Trophoblast cell (in vitro differentiated cells and primary cell): Measurements from ENCODE around the gene INVS.

Source experiments
- DNase-seq, 2 donors: peaks; one replicate each; pipeline ENCODE4 v3.0.0-alpha.2; 2016
- H2AFZ ChIP-seq: 2 replicates; pipeline ENCODE4 v1.6.1; 2013; ENCODE audit warnings: low read length, moderate library complexity, mild to moderate bottlenecking; ENCODE audit not compliant: insufficient read depth, poor library complexity
- H2AK5ac ChIP-seq: 2 replicates; pipeline ENCODE4 v1.6.1; 2013; ENCODE audit warnings: mild to moderate bottlenecking, low read length
- H2BK120ac ChIP-seq: 2 replicates; pipeline ENCODE4 v1.6.1; 2013; ENCODE audit warnings: low read length, mild to moderate bottlenecking, moderate library complexity; ENCODE audit not compliant: insufficient read depth, poor library complexity
- H2BK12ac ChIP-seq: 2 replicates; pipeline ENCODE4 v1.6.1; 2013; ENCODE audit warnings: mild to moderate bottlenecking, low read length, moderate library complexity
- H2BK5ac ChIP-seq: 2 replicates; pipeline ENCODE4 v1.6.1; 2013; ENCODE audit warnings: low read length, low read depth, moderate library complexity, mild to moderate bottlenecking; ENCODE audit not compliant: poor library complexity
- H3K14ac ChIP-seq: 2 replicates; pipeline ENCODE4 v1.6.1; 2013; ENCODE audit warnings: mild to moderate bottlenecking, low read length
- H3K18ac ChIP-seq: 2 replicates; pipeline ENCODE4 v1.6.1; 2013; ENCODE audit warnings: mild to moderate bottlenecking, low read length
- H3K23ac ChIP-seq: 2 replicates; pipeline ENCODE4 v1.6.1; 2013; ENCODE audit warnings: low read length
- H3K27ac ChIP-seq: 2 replicates; pipeline ENCODE4 v1.5.1; 2013; ENCODE audit warnings: low read depth, mild to moderate bottlenecking, inconsistent platforms, low read length, moderate library complexity
- H3K27me3 ChIP-seq: 2 replicates; pipeline ENCODE4 v1.6.1; 2013; ENCODE audit warnings: inconsistent platforms, mild to moderate bottlenecking, low read length, moderate library complexity; ENCODE audit not compliant: insufficient read depth
- H3K36me3 ChIP-seq, 2 experiments: 1 replicate in 1 of 2; 2 replicates in 1 of 2; pipeline ENCODE4 v1.6.1; 2013; ENCODE audit warnings: low read length in 2 of 2, mild to moderate bottlenecking in 2 of 2, moderate library complexity in 1 of 2; ENCODE audit not compliant: insufficient read depth in 2 of 2, control insufficient read depth in 1 of 2
- H3K4ac ChIP-seq: 2 replicates; pipeline ENCODE4 v1.6.1; 2013; ENCODE audit warnings: low read depth, mild to moderate bottlenecking, low read length, moderate library complexity
- H3K4me1 ChIP-seq, 2 experiments: 1 replicate in 1 of 2; 2 replicates in 1 of 2; pipeline ENCODE4 v1.6.1; 2013; ENCODE audit warnings: low read length in 2 of 2, mild to moderate bottlenecking in 2 of 2, moderate library complexity in 1 of 2; ENCODE audit not compliant: insufficient read depth in 2 of 2, control insufficient read depth in 1 of 2
- H3K4me2 ChIP-seq: 2 replicates; pipeline ENCODE4 v1.6.1; 2013; ENCODE audit warnings: inconsistent platforms, mild to moderate bottlenecking, low read length, moderate library complexity
- H3K4me3 ChIP-seq: 2 replicates; pipeline ENCODE4 v1.5.1; 2013; ENCODE audit warnings: mild to moderate bottlenecking, low read depth, low read length, inconsistent platforms
- H3K79me1 ChIP-seq: one replicate; pipeline ENCODE4 v1.6.1; 2013; ENCODE audit warnings: low read length
- H3K79me2 ChIP-seq: 2 replicates; pipeline ENCODE4 v1.6.1; 2013; ENCODE audit warnings: low read length, mild to moderate bottlenecking; ENCODE audit not compliant: control insufficient read depth, insufficient read depth, poor library complexity
- H3K9ac ChIP-seq: 2 replicates; pipeline ENCODE4 v1.6.1; 2013; ENCODE audit warnings: mild to moderate bottlenecking, low read length
- H3K9me3 ChIP-seq: 2 replicates; pipeline ENCODE4 v1.6.1; 2013; ENCODE audit warnings: low read depth, mild to moderate bottlenecking, control low read depth, inconsistent platforms, low read length; ENCODE audit not compliant: insufficient read depth
- H4K12ac ChIP-seq: 2 replicates; pipeline ENCODE4 v1.6.1; 2013; ENCODE audit warnings: low read depth, mild to moderate bottlenecking, low read length, moderate library complexity
- H4K8ac ChIP-seq: 2 replicates; pipeline ENCODE4 v1.6.1; 2013; ENCODE audit warnings: low read depth, mild to moderate bottlenecking, low read length, moderate library complexity
- H4K91ac ChIP-seq: one replicate; pipeline ENCODE4 v1.6.1; 2013; ENCODE audit warnings: low read depth, mild to moderate bottlenecking, low read length, moderate library complexity
- WGBS: extraction: QIAGEN DNeasy Blood & Tissue Kit; methylation state at CpG from one replicate; pipeline ENCODE4 v1.1.7; 2013; ENCODE audit warnings: missing lambda C conversion rate; ENCODE audit not compliant: insufficient read length, insufficient coverage; ENCODE audit errors: extremely low coverage; 5-methylcytosine and 5-hydroxymethylcytosine counted together

The INVS gene

GRCh38 chr9:100303747-100304146, 204.7 kb downstream of the INVS start:
- Histone ChIP-seq H3K9me3 (no peaks in the 10 kb centered on the region), H3K27me3 (no peaks in the 10 kb centered on the region), H3K18ac (peak overlapping the region; percentile 80), H3K4ac (no peak overlapping the region), H3K79me1 (no peaks in the 10 kb centered on the region), H3K23ac (no peak overlapping the region), H3K36me3 (peaks cover 7 to 24% of the 10 kb centered on the region in 2 experiments), H4K12ac (no peak overlapping the region), H2AK5ac (no peak overlapping the region), H3K4me2 (no peak overlapping the region), H4K8ac (peak overlapping the region; percentile 11), H2BK12ac (no peak overlapping the region), H3K79me2 (no peaks in the 10 kb centered on the region), H4K91ac (no peak overlapping the region), H3K4me3 (no peak overlapping the region), H3K27ac (no peak overlapping the region), H3K14ac (no peak overlapping the region), H3K4me1 (peaks cover 0 to 2% of the 10 kb centered on the region in 2 experiments), H2BK120ac (no peak overlapping the region), H2BK5ac (no peak overlapping the region), H2AFZ (no peak overlapping the region), H3K9ac (no peak overlapping the region)
- no peak for DNase-seq
- no CpG with 5 or more reads among the region's 3 CpGs for WGBS

DNA sequence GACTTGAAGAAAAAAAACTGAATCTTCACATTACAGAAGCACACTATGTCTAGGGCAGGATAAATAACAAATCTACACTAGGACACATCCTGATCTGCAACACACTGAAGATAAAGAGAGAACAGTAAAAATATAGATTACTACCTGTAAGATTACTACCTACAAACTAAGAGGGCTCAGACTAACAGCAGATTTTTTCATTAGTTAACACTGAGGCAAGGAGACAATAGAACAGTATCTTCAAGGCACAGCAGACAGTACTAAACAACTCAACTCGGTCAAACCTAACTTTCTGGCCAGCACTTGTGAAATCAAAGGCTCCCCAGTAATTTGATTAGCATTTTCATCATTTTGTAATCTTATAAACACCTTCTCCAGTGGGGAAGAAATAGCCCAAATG, 207.2 kb downstream of the INVS start:
- Histone ChIP-seq H3K9me3 (no peaks in the 10 kb centered on the region), H3K27me3 (no peaks in the 10 kb centered on the region), H4K12ac (no peak overlapping the region), H3K4me2 (no peak overlapping the region), H4K91ac (no peak overlapping the region), H2AFZ (no peak overlapping the region), H3K4ac (no peak overlapping the region), H3K79me1 (no peaks in the 10 kb centered on the region), H2BK12ac (no peak overlapping the region), H4K8ac (no peak overlapping the region), H2BK5ac (no peak overlapping the region), H3K9ac (no peak overlapping the region), H3K14ac (no peak overlapping the region), H3K23ac (no peak overlapping the region), H3K27ac (no peak overlapping the region), H3K4me1 (peaks cover 0 to 2% of the 10 kb centered on the region in 2 experiments), H3K79me2 (no peaks in the 10 kb centered on the region), H2AK5ac (no peak overlapping the region), H3K18ac (no peak overlapping the region), H3K36me3 (peaks cover 9 to 17% of the 10 kb centered on the region in 2 experiments), H2BK120ac (no peak overlapping the region), H3K4me3 (no peak overlapping the region)
- WGBS, result no CpG with 5 or more reads among the region's 1 CpG
- no peak for DNase-seq

DNA sequence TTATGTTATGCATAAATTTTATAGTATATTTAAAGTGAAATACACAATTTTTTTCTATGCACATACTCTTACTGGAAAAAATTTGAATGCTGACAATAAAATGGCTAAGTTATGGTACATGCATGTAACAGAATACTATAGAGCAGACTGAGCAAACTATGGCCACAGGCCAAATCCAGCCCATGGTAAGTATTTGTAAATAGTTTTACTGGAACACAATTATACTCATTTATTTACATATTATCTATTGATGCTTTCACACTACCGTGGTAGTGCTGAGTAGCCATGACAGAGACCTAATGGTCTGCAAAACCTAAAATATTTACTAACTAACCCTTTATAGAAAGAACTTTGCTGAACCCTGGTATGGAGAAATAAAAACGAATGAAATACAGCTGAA, 208.0 kb downstream of the INVS start:
- no peaks in the 10 kb centered on the region for H3K79me2 ChIP-seq

GRCh38 chr9:100308965-100309564, 210.0 kb downstream of the INVS start:
- Histone ChIP-seq H4K12ac (no peak overlapping the region), H3K4me3 (no peak overlapping the region), H3K4ac (no peak overlapping the region), H2AFZ (no peak overlapping the region), H2BK5ac (no peak overlapping the region), H2BK120ac (no peak overlapping the region), H3K23ac (no peak overlapping the region), H3K9ac (no peak overlapping the region), H4K8ac (no peak overlapping the region), H3K36me3 (peaks cover 8 to 9% of the 10 kb centered on the region in 2 experiments), H2BK12ac (no peak overlapping the region), H3K9me3 (no peaks in the 10 kb centered on the region), H3K79me1 (no peaks in the 10 kb centered on the region), H3K27me3 (no peaks in the 10 kb centered on the region), H2AK5ac (no peak overlapping the region), H4K91ac (no peak overlapping the region), H3K18ac (no peak overlapping the region), H3K4me2 (no peak overlapping the region), H3K4me1 (no peaks in the 10 kb centered on the region), H3K27ac (no peak overlapping the region), H3K79me2 (no peaks in the 10 kb centered on the region), H3K14ac (no peak overlapping the region)
- DNase-seq, result no peak
- WGBS, result no CpG with 5 or more reads among the region's 1 CpG

More for the DNA sequence above, 208.0 kb downstream of the INVS start:
- H2BK5ac ChIP-seq, result no peak overlapping the region
- no peak overlapping the region for H4K8ac ChIP-seq
- no peak overlapping the region for H3K27ac ChIP-seq
- H3K9me3 ChIP-seq, result no peaks in the 10 kb centered on the region
- H2BK120ac ChIP-seq, result no peak overlapping the region
- no CpG with 5 or more reads among the region's 2 CpGs for WGBS
- no peak for DNase-seq
- no peaks in the 10 kb centered on the region for H3K79me1 ChIP-seq
- no peak overlapping the region for H2BK12ac ChIP-seq
- no peak overlapping the region for H3K23ac ChIP-seq
- H3K4me2 ChIP-seq, result no peak overlapping the region
- H3K36me3 ChIP-seq, result peaks cover 9 to 12% of the 10 kb centered on the region in 2 experiments
- H4K12ac ChIP-seq, result no peak overlapping the region
- no peak overlapping the region for H3K14ac ChIP-seq
- H3K27me3 ChIP-seq, result no peaks in the 10 kb centered on the region
- H3K9ac ChIP-seq, result no peak overlapping the region
- H3K18ac ChIP-seq, result no peak overlapping the region
- no peak overlapping the region for H3K4ac ChIP-seq
- no peak overlapping the region for H2AK5ac ChIP-seq
- H2AFZ ChIP-seq, result no peak overlapping the region
- H3K4me3 ChIP-seq, result no peak overlapping the region
- H4K91ac ChIP-seq, result no peak overlapping the region
- peaks cover 0 to 2% of the 10 kb centered on the region in 2 experiments for H3K4me1 ChIP-seq
